Measurements from ENCODE around the gene CPT1B. TPM values are rescaled to one million over a fixed set of nuclear protein-coding genes. Genes with fewer than 3 reads are reported as not detected.
"Not testable (repeated sequence)": the region's sequence is repeated elsewhere in the genome, so short reads cannot be mapped to it uniquely, and the experiment has no call there.

The CPT1B gene
- total RNA-seq, 2 experiments from 2014 or later: 107 to 113 TPM

- ChIA-PET CTCF (interaction anchor here (0.6 to 2.9 kb wide), 44 partner anchors 9 to 649 kb away, joined by 3 to 37 read pairs (median 5); partner anchors contain the start of genes CHKB, HDAC10, KLHDC7B and LMF2), POLR2A (interaction anchor here (0.6 to 2.0 kb wide), 13 partner anchors 54 to 376 kb away, joined by 3 to 19 read pairs (median 4); partner anchors contain the start of genes KLHDC7B, LMF2, NCAPH2 and SCO2)
- Mint-ChIP-seq H3K4me1 (peaks cover 48% of the 10 kb centered on the region), H3K4me3 (peak overlapping the region; percentile 82), H3K27ac (peak overlapping the region; percentile 100), H3K36me3 (ENCODE audit: low read depth) (peaks cover 15% of the 10 kb centered on the region), H3K27me3 (peaks cover 1% of the 10 kb centered on the region), H3K9me3 (no peaks in the 10 kb centered on the region)
- DNase-seq: peak; percentile 88
These were observed 42.5 kb upstream of the CPT1B start for GRCh38 chr22:50620593-50621355.

GRCh38 chr22:50614296-50614695, 36.1 kb upstream of the CPT1B start:
- peaks cover 18% of the 10 kb centered on the region for H3K4me1 Mint-ChIP-seq
- POLR2A ChIA-PET; H3K36me3 Mint-ChIP-seq (ENCODE audit: low read depth); H3K27ac Mint-ChIP-seq; DNase-seq; H3K9me3 Mint-ChIP-seq; H3K4me3 Mint-ChIP-seq; CTCF ChIA-PET: not testable (repeated sequence)
- H3K27me3 Mint-ChIP-seq: peaks cover 16% of the 10 kb centered on the region

GRCh38 chr22:50613291-50613981, 35.2 kb upstream of the CPT1B start:
- POLR2A ChIA-PET: no interaction called here
- no peaks in the 10 kb centered on the region for H3K36me3 Mint-ChIP-seq (ENCODE audit: low read depth)
- H3K27ac Mint-ChIP-seq: no peak overlapping the region
- H3K27me3 Mint-ChIP-seq: peaks cover 16% of the 10 kb centered on the region
- peaks cover 14% of the 10 kb centered on the region for H3K4me1 Mint-ChIP-seq
- CTCF ChIA-PET: interaction anchor here (1.8 kb wide), 1 partner anchor 12 kb away, joined by 3 read pairs; no protein-coding TSS in a partner anchor
- H3K4me3 Mint-ChIP-seq: no peak overlapping the region
- H3K9me3 Mint-ChIP-seq: no peaks in the 10 kb centered on the region
- no peak for DNase-seq

- Mint-ChIP-seq H3K4me1 (peaks cover 12% of the 10 kb centered on the region), H3K27ac (no peak overlapping the region), H3K36me3 (ENCODE audit: low read depth) (no peaks in the 10 kb centered on the region), H3K9me3 (no peaks in the 10 kb centered on the region), H3K4me3 (no peak overlapping the region), H3K27me3 (peaks cover 16% of the 10 kb centered on the region)
- CTCF ChIA-PET: interaction anchor here (1.1 to 2.6 kb wide), 5 partner anchors 8 to 87 kb away, joined by 3 to 16 read pairs (median 4); partner anchors contain the start of genes MAPK8IP2 and SCO2
- peak; percentile 22 for DNase-seq
- POLR2A ChIA-PET: no interaction called here
These were observed 34.4 kb upstream of the CPT1B start for GRCh38 chr22:50612528-50613221.

GRCh38 chr22:50612168-50612527, 33.9 kb upstream of the CPT1B start:
- CTCF ChIA-PET: interaction anchor here (1.1 to 2.6 kb wide), 5 partner anchors 8 to 86 kb away, joined by 3 to 16 read pairs (median 4); partner anchors contain the start of genes MAPK8IP2 and SCO2
- peaks cover 15% of the 10 kb centered on the region for H3K27me3 Mint-ChIP-seq
- H3K27ac Mint-ChIP-seq: no peak overlapping the region

GRCh38 chr22:50611341-50612060, 33.3 kb upstream of the CPT1B start:
- no peaks in the 10 kb centered on the region for H3K9me3 Mint-ChIP-seq
- H3K4me1 Mint-ChIP-seq: peaks cover 12% of the 10 kb centered on the region
- ChIA-PET POLR2A (no interaction called here), CTCF (interaction anchor here (1.1 to 3.2 kb wide), 6 partner anchors 9 to 86 kb away, joined by 3 to 16 read pairs (median 4); partner anchors contain the start of genes MAPK8IP2 and SCO2)
- peaks cover 18% of the 10 kb centered on the region for H3K27me3 Mint-ChIP-seq
- no peaks in the 10 kb centered on the region for H3K36me3 Mint-ChIP-seq (ENCODE audit: low read depth)
- H3K4me3 Mint-ChIP-seq: no peak overlapping the region
- no peak for DNase-seq
- no peak overlapping the region for H3K27ac Mint-ChIP-seq

More at GRCh38 chr22:50612168-50612527, 33.9 kb upstream of the CPT1B start:
- POLR2A ChIA-PET: no interaction called here
- Mint-ChIP-seq H3K4me3 (no peak overlapping the region), H3K9me3 (no peaks in the 10 kb centered on the region), H3K4me1 (peaks cover 12% of the 10 kb centered on the region), H3K36me3 (ENCODE audit: low read depth) (no peaks in the 10 kb centered on the region)
- no peak for DNase-seq

- Mint-ChIP-seq H3K4me1 (peaks cover 12% of the 10 kb centered on the region), H3K27me3 (peaks cover 22% of the 10 kb centered on the region), H3K9me3 (no peaks in the 10 kb centered on the region), H3K36me3 (ENCODE audit: low read depth) (no peaks in the 10 kb centered on the region), H3K27ac (no peak overlapping the region), H3K4me3 (no peak overlapping the region)
- CTCF ChIA-PET: interaction anchor here (1.6 to 3.2 kb wide), 4 partner anchors 10 to 334 kb away, joined by 3 to 16 read pairs (median 7); partner anchors contain the start of genes MAPK8IP2 and SCO2
- DNase-seq: no peak
- POLR2A ChIA-PET: no interaction called here
These were observed 32.4 kb upstream of the CPT1B start for GRCh38 chr22:50610581-50610980.

- Mint-ChIP-seq H3K27me3 (peaks cover 24% of the 10 kb centered on the region), H3K36me3 (ENCODE audit: low read depth) (no peaks in the 10 kb centered on the region), H3K4me3 (no peak overlapping the region), H3K4me1 (peaks cover 12% of the 10 kb centered on the region), H3K27ac (no peak overlapping the region), H3K9me3 (no peaks in the 10 kb centered on the region)
- ChIA-PET POLR2A (no interaction called here), CTCF (interaction anchor here (1.6 to 3.2 kb wide), 4 partner anchors 11 to 334 kb away, joined by 3 to 16 read pairs (median 8); partner anchors contain the start of gene SCO2)
- no peak for DNase-seq
These were observed 31.8 kb upstream of the CPT1B start for GRCh38 chr22:50610041-50610451.

- H3K27ac Mint-ChIP-seq: no peak overlapping the region
- POLR2A ChIA-PET: no interaction called here
- no peaks in the 10 kb centered on the region for H3K9me3 Mint-ChIP-seq
- H3K4me1 Mint-ChIP-seq: peaks cover 12% of the 10 kb centered on the region
- CTCF ChIA-PET: interaction anchor here (1.2 to 3.2 kb wide), 5 partner anchors 11 to 333 kb away, joined by 3 to 10 read pairs (median 5); partner anchors contain the start of genes SCO2 and SYCE3
- no peaks in the 10 kb centered on the region for H3K36me3 Mint-ChIP-seq (ENCODE audit: low read depth)
- H3K27me3 Mint-ChIP-seq: peaks cover 26% of the 10 kb centered on the region
- no peak for DNase-seq
- H3K4me3 Mint-ChIP-seq: no peak overlapping the region
These were observed 31.4 kb upstream of the CPT1B start for GRCh38 chr22:50609599-50609998.

- Mint-ChIP-seq H3K27me3 (peaks cover 22% of the 10 kb centered on the region), H3K4me3 (no peak overlapping the region), H3K4me1 (peaks cover 11% of the 10 kb centered on the region), H3K36me3 (ENCODE audit: low read depth) (no peaks in the 10 kb centered on the region), H3K27ac (no peak overlapping the region), H3K9me3 (no peaks in the 10 kb centered on the region)
- ChIA-PET POLR2A (no interaction called here), CTCF (interaction anchor here (1.2 to 3.2 kb wide), 5 partner anchors 12 to 333 kb away, joined by 3 to 10 read pairs (median 5); partner anchors contain the start of genes SCO2 and SYCE3)
- no peak for DNase-seq
These were observed 30.8 kb upstream of the CPT1B start for GRCh38 chr22:50608996-50609395.

GRCh38 chr22:50608058-50608840, 30.0 kb upstream of the CPT1B start:
- H3K36me3 Mint-ChIP-seq (ENCODE audit: low read depth); H3K27ac Mint-ChIP-seq; H3K9me3 Mint-ChIP-seq; H3K4me1 Mint-ChIP-seq; DNase-seq; POLR2A ChIA-PET; H3K4me3 Mint-ChIP-seq: not testable (repeated sequence)
- CTCF ChIA-PET: interaction anchor here (1.2 to 3.2 kb wide), 4 partner anchors 13 to 267 kb away, joined by 3 to 10 read pairs (median 5); partner anchors contain the start of genes SCO2 and SYCE3
- peaks cover 25% of the 10 kb centered on the region for H3K27me3 Mint-ChIP-seq

Measured in activated CD4-positive, alpha-beta T cell treated with anti-CD3 and anti-CD28 coated beads, Interleukin-2, amount 10 ng/mL, durations not matched to agents 7 days and 5 days (primary cell).